ENCODE data around the gene TPRN.

DNA sequence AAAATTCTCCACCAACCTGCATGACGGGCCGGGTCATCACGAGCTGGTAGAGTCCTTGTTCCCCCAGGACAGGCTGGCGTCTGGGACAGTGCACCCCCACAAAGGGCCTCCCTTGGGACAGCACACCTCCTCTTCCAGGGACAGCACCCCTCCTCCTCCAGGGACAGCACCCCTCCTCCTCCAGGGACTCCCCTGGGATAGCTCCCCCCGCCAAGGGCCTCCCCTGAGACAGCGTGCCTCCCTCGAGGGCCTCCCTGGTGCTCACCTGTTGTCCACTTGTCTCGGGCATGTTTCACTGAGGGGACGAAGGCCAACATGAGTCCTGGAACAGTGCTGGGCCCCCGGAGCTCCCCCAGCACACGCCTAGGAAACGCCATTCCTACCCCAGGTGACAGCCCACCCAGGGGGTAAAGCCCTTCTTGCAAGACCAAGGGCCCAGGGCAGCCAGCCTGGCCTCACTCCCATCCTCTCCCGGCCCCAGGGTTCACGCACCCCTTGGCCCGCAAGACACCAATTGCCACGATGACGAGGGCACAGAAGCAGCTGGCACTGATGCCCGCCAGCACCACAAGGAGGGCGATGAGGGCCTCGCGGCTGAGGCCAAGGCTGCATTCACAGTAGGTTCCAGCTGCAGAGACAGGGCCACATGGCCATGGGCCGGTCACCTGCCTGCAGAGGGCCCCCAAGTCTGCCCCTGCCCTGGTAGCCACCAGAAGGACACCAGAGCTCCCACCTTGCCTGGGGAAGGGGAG is 29.2 kb downstream of the TPRN start:
- TF ChIP-seq, protein P1, sequence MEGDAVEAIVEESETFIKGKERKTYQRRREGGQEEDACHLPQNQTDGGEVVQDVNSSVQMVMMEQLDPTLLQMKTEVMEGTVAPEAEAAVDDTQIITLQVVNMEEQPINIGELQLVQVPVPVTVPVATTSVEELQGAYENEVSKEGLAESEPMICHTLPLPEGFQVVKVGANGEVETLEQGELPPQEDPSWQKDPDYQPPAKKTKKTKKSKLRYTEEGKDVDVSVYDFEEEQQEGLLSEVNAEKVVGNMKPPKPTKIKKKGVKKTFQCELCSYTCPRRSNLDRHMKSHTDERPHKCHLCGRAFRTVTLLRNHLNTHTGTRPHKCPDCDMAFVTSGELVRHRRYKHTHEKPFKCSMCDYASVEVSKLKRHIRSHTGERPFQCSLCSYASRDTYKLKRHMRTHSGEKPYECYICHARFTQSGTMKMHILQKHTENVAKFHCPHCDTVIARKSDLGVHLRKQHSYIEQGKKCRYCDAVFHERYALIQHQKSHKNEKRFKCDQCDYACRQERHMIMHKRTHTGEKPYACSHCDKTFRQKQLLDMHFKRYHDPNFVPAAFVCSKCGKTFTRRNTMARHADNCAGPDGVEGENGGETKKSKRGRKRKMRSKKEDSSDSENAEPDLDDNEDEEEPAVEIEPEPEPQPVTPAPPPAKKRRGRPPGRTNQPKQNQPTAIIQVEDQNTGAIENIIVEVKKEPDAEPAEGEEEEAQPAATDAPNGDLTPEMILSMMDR (conservative IDR thresholded peaks at IDR 0.05 in 1 of 2, IDR thresholded peaks at IDR 0.05 in 1 of 2; ENCODE audit: extremely low read depth in 1 of 2, insufficient read depth in 1 of 2, low read depth in 1 of 2, low read length in 2 of 2): no peak
- TF ChIP-seq EZH2 (IDR thresholded peaks at IDR 0.05; ENCODE audit: borderline replicate concordance, low read length): no peak

Measured in mammary epithelial cell (primary cell).